Astrocyte (in vitro differentiated cells and primary cell): ENCODE results near the gene MAT2B.

ENCODE experiments used
- CTCF ChIP-seq: IDR thresholded peaks from 2 replicates; pipeline ENCODE4 v1.5.1; 2011; ENCODE audit warnings: low read depth, mild to moderate bottlenecking, inconsistent platforms, low read length, moderate library complexity; ENCODE audit not compliant: insufficient read depth
- EZH2 ChIP-seq: IDR thresholded peaks from 2 replicates; pipeline ENCODE4 v1.6.1; 2012; ENCODE audit warnings: mild to moderate bottlenecking, low read length, inconsistent platforms; ENCODE audit not compliant: insufficient read depth

- TF ChIP-seq CTCF = no peak
- no peak for TF ChIP-seq EZH2
These were observed 47.1 kb downstream of the MAT2B start for GRCh38 chr5:163552536-163552935.
